ENCODE results near the gene CNOT1.

DNA sequence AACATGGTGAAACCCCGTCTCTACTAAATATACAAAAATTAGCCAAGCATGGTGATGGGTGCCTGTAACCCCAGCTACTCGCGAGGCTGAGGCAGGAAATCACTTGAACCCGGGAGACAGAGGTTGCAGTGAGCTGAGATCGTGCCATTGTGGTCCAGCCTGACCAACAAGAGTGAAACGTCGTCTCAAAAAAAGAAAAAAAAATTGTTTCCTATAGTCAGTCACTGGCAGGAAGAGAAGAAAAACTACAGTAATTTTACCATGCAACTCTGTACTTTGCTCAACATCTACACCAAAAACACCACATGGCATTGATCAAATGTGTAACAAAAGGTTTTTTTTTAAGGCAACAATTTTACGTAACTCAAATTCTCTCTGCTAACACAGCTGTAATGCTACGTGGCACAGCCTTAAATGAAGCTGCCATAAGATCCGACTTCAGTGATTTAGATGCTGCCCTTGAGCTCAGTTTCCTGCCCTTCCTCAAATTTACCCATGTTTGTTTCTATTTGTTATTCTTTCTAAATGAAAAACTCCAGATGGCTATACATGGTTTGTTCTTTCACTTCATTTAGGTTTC, 40.2 kb downstream of the CNOT1 start:
- TF ChIP-seq, protein P1, sequence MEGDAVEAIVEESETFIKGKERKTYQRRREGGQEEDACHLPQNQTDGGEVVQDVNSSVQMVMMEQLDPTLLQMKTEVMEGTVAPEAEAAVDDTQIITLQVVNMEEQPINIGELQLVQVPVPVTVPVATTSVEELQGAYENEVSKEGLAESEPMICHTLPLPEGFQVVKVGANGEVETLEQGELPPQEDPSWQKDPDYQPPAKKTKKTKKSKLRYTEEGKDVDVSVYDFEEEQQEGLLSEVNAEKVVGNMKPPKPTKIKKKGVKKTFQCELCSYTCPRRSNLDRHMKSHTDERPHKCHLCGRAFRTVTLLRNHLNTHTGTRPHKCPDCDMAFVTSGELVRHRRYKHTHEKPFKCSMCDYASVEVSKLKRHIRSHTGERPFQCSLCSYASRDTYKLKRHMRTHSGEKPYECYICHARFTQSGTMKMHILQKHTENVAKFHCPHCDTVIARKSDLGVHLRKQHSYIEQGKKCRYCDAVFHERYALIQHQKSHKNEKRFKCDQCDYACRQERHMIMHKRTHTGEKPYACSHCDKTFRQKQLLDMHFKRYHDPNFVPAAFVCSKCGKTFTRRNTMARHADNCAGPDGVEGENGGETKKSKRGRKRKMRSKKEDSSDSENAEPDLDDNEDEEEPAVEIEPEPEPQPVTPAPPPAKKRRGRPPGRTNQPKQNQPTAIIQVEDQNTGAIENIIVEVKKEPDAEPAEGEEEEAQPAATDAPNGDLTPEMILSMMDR (IDR thresholded peaks at IDR 0.05 in 4 of 5, conservative IDR thresholded peaks at IDR 0.05 in 1 of 5) = no peak
- TF ChIP-seq POLR2A (IDR thresholded peaks at IDR 0.05) = no peak
